ENCODE results near the gene ZNF569. TPM values are rescaled to one million over a fixed set of nuclear protein-coding genes. Genes with fewer than 3 reads are reported as not detected.

Gene ZNF569
- total and polyA plus RNA-seq, 9 donors: 5.6 to 9.3 (median 7.6) TPM

DNA sequence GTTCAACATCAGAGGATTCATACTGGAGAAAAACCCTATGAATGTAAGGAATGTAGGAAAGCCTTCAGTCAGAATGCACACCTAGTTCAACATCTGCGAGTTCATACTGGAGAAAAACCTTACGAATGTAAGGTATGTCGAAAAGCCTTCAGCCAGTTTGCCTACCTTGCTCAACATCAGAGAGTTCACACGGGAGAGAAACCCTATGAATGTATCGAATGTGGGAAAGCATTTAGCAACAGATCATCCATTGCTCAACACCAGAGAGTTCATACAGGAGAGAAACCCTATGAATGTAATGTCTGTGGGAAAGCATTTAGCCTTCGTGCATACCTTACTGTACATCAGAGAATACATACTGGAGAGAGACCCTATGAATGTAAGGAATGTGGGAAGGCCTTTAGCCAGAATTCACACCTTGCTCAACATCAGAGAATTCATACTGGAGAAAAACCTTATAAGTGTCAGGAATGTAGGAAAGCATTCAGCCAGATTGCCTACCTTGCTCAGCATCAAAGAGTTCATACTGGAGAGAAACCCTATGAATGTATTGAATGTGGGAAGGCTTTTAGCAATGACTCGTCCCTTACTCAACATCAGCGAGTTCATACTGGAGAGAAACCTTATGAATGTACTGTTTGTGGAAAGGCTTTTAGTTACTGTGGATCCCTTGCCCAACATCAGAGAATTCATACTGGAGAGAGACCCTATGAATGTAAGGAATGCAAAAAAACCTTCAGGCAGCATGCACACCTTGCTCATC lies 17.3 kb upstream of the ZNF569 start:
- no peaks in the 10 kb centered on the region for H3K27me3 ChIP-seq (ENCODE audit: control insufficient read depth, insufficient read depth, low read length)
- peaks cover 62% of the 10 kb centered on the region for H3K9me3 ChIP-seq (replicated peaks; ENCODE audit: control insufficient read depth, low read depth, low read length)
- 94% methylated on average over 3 of the region's 8 CpGs for WGBS (ENCODE audit: insufficient coverage)
- no peak overlapping the region for H3K27ac ChIP-seq (ENCODE audit: low read length)
- no peak for DNase-seq
- H3K36me3 ChIP-seq (ENCODE audit: control insufficient read depth, insufficient read depth, low read length): peaks cover 24% of the 10 kb centered on the region
- no peaks in the 10 kb centered on the region for H3K4me1 ChIP-seq (ENCODE audit: control insufficient read depth, insufficient read depth, low read length)
- no peak overlapping the region for H3K4me3 ChIP-seq (ENCODE audit: low read length)

DNA sequence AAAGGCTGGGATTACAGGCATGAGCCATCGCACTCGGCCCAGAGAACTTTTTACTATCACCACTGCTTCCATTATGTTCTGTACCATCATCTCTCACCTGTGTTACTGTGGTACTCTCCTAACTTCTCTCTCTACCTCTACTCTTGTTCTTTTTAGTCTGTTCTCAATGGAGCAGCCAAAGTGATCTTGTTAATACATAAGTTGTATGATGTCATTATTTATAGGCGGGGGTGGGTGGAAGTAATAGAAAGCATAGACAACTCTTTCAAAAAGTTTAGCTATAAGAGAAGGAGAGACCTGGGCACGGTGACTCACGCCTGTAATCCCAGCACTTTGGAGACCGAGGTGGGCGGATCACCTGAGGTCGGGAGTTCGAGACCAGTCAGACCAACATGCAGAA lies 4.9 kb upstream of the ZNF569 start:
- Histone ChIP-seq H3K4me3 (ENCODE audit: low read length) (no peak overlapping the region), H3K36me3 (ENCODE audit: control insufficient read depth, insufficient read depth, low read length) (peaks cover 28% of the 10 kb centered on the region), H3K27ac (ENCODE audit: low read length) (no peak overlapping the region), H3K4me1 (ENCODE audit: control insufficient read depth, insufficient read depth, low read length) (peaks cover 10% of the 10 kb centered on the region), H3K27me3 (ENCODE audit: control insufficient read depth, insufficient read depth, low read length) (no peaks in the 10 kb centered on the region), H3K9me3 (replicated peaks; ENCODE audit: control insufficient read depth, low read depth, low read length) (peaks cover 6% of the 10 kb centered on the region)
- WGBS (ENCODE audit: insufficient coverage): 100% methylated on average over 3 of the region's 9 CpGs
- DNase-seq: no peak

DNA sequence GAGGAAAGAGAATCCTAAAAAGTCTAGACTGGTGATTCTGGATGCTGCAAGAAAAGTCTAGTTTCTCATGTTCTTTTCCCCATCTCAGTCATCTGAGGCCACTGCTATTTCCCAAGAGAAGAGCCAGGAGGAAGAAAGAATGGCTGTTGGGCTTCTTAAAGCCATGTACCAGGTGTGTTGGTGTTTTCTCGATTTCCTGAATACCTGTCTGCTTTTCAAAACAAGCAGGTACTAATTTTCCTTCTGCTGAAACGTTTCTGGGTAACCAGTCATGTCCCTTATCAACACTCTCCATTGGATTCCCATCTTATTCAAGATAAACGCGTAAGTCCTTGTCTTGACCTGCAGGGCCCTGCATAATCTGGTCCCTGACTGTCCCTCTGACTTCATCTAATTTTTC lies 3.0 kb upstream of the ZNF569 start:
- no peak for DNase-seq
- Histone ChIP-seq H3K27ac (ENCODE audit: low read length) (no peak overlapping the region), H3K36me3 (ENCODE audit: control insufficient read depth, insufficient read depth, low read length) (peaks cover 11% of the 10 kb centered on the region), H3K4me3 (ENCODE audit: low read length) (no peak overlapping the region), H3K4me1 (ENCODE audit: control insufficient read depth, insufficient read depth, low read length) (peaks cover 14% of the 10 kb centered on the region), H3K9me3 (replicated peaks; ENCODE audit: control insufficient read depth, low read depth, low read length) (peaks cover 3% of the 10 kb centered on the region), H3K27me3 (ENCODE audit: control insufficient read depth, insufficient read depth, low read length) (no peaks in the 10 kb centered on the region)
- 91% methylated on average over 1 of the region's 4 CpGs for WGBS (ENCODE audit: insufficient coverage)

- Histone ChIP-seq H3K27me3 (ENCODE audit: control insufficient read depth, insufficient read depth, low read length) (no peaks in the 10 kb centered on the region), H3K4me1 (ENCODE audit: control insufficient read depth, insufficient read depth, low read length) (peaks cover 14% of the 10 kb centered on the region), H3K36me3 (ENCODE audit: control insufficient read depth, insufficient read depth, low read length) (peaks cover 19% of the 10 kb centered on the region), H3K9me3 (replicated peaks; ENCODE audit: control insufficient read depth, low read depth, low read length) (peaks cover 3% of the 10 kb centered on the region), H3K27ac (ENCODE audit: low read length) (peak within 1 kb of the TSS; percentile 94), H3K4me3 (ENCODE audit: low read length) (peak within 1 kb of the TSS; percentile 83)
- peak; percentile 96 for DNase-seq
- under 1% methylated on average over 59 of the region's 63 CpGs for WGBS (ENCODE audit: insufficient coverage)
Measured at GRCh38 chr19:37468961-37469777, 1.9 kb upstream of the ZNF569 start, which contains the start of gene ZNF570. Gene ZNF570 (plus strand): TSS chr19:37469356. CDS start chr19:37470355, 999 bp downstream.

DNA sequence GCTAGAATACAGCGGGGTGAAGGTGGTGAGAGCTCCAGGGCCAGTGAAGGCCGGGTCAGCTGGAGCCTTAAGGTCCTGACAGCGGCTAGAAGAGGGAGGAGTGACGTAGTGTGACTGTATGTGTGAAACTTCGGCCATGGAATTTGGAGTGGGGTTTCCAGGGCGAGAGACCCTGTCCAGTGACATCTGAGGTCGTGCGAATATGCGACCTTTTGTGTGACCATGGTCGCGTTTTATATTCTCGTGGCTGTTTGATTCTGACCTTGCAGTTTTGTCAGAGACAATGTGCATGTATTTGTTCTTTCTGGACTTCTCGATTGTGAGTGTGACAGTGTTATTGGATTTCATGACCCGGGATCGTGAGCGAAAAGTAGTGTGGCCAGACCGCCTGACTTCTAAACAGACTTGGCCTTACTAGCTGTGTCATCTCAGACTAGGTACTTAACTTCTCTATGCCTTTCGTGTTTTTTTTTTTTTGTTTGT lies 405 bp upstream of the ZNF569 start:
- peak overlapping the region; percentile 98 for H3K27ac ChIP-seq (ENCODE audit: low read length)
- H3K4me3 ChIP-seq (ENCODE audit: low read length): peak overlapping the region; percentile 88
- no peak for DNase-seq
- H3K9me3 ChIP-seq (replicated peaks; ENCODE audit: control insufficient read depth, low read depth, low read length): no peaks in the 10 kb centered on the region
- H3K36me3 ChIP-seq (ENCODE audit: control insufficient read depth, insufficient read depth, low read length): peaks cover 19% of the 10 kb centered on the region
- 35% methylated on average over 16 of the region's 18 CpGs for WGBS (ENCODE audit: insufficient coverage)
- H3K27me3 ChIP-seq (ENCODE audit: control insufficient read depth, insufficient read depth, low read length): no peaks in the 10 kb centered on the region
- H3K4me1 ChIP-seq (ENCODE audit: control insufficient read depth, insufficient read depth, low read length): peaks cover 14% of the 10 kb centered on the region

DNA sequence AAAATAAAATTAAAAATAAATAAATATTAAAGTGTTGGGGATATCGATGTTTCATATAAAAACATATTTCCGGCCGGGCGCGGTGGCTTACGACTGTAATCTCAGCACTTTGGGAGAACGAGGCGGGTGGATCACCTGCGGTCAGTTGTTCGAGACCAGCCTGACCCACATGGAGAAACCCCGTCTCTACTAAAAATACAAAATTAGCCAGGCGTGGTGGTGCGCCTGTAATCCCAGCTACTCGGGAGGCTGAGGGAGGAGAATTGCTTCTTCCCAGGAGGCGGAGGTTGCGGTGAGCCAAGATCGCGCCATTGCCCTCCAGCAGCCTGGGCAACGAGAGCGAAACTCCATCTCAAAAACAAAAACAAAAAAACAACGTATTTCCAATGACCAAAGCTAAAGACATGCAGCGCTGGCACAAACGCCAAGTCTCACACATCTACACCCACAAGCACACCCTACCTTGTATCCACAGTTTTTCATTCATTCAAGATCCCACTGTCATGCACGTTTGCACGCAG lies 907 bp downstream of the ZNF569 start:
- Histone ChIP-seq H3K27me3 (ENCODE audit: control insufficient read depth, insufficient read depth, low read length) (no peaks in the 10 kb centered on the region), H3K36me3 (ENCODE audit: control insufficient read depth, insufficient read depth, low read length) (peaks cover 17% of the 10 kb centered on the region), H3K9me3 (replicated peaks; ENCODE audit: control insufficient read depth, low read depth, low read length) (peaks cover 6% of the 10 kb centered on the region), H3K4me3 (ENCODE audit: low read length) (peak overlapping the region; percentile 88), H3K4me1 (ENCODE audit: control insufficient read depth, insufficient read depth, low read length) (peaks cover 14% of the 10 kb centered on the region), H3K27ac (ENCODE audit: low read length) (peak overlapping the region; percentile 98)
- 35% methylated on average over 16 of the region's 25 CpGs for WGBS (ENCODE audit: insufficient coverage)
- DNase-seq: no peak

- Histone ChIP-seq H3K4me3 (ENCODE audit: low read length) (no peak overlapping the region), H3K4me1 (ENCODE audit: control insufficient read depth, insufficient read depth, low read length) (no peaks in the 10 kb centered on the region), H3K9me3 (replicated peaks; ENCODE audit: control insufficient read depth, low read depth, low read length) (peaks cover 68% of the 10 kb centered on the region), H3K36me3 (ENCODE audit: control insufficient read depth, insufficient read depth, low read length) (peaks cover 12% of the 10 kb centered on the region), H3K27me3 (ENCODE audit: control insufficient read depth, insufficient read depth, low read length) (no peaks in the 10 kb centered on the region), H3K27ac (ENCODE audit: low read length) (no peak overlapping the region)
- WGBS (ENCODE audit: insufficient coverage): no CpG with 5 or more reads among the region's 4 CpGs
- DNase-seq: no peak
Measured at GRCh38 chr19:37452500-37453245, 14.6 kb downstream of the ZNF569 start.

GRCh38 chr19:37413313-37414084 lies 53.7 kb downstream of the ZNF569 start:
- H3K36me3 ChIP-seq (ENCODE audit: control insufficient read depth, insufficient read depth, low read length): peaks cover 7% of the 10 kb centered on the region

GRCh38 chr19:37412700-37413099 lies 54.5 kb downstream of the ZNF569 start:
- peaks cover 7% of the 10 kb centered on the region for H3K36me3 ChIP-seq (ENCODE audit: control insufficient read depth, insufficient read depth, low read length)
- no CpG with 5 or more reads among the region's 2 CpGs for WGBS (ENCODE audit: insufficient coverage)

More at GRCh38 chr19:37413313-37414084, 53.7 kb downstream of the ZNF569 start:
- no CpG with 5 or more reads among the region's 1 CpG for WGBS (ENCODE audit: insufficient coverage)
- Histone ChIP-seq H3K9me3 (replicated peaks; ENCODE audit: control insufficient read depth, low read depth, low read length) (peaks cover 54% of the 10 kb centered on the region), H3K27ac (ENCODE audit: low read length) (no peak overlapping the region), H3K4me1 (ENCODE audit: control insufficient read depth, insufficient read depth, low read length) (no peaks in the 10 kb centered on the region), H3K4me3 (ENCODE audit: low read length) (no peak overlapping the region), H3K27me3 (ENCODE audit: control insufficient read depth, insufficient read depth, low read length) (no peaks in the 10 kb centered on the region)
- DNase-seq: no peak

More at GRCh38 chr19:37412700-37413099, 54.5 kb downstream of the ZNF569 start:
- H3K27ac ChIP-seq (ENCODE audit: low read length): no peak overlapping the region
- H3K4me1 ChIP-seq (ENCODE audit: control insufficient read depth, insufficient read depth, low read length): no peaks in the 10 kb centered on the region
- no peaks in the 10 kb centered on the region for H3K27me3 ChIP-seq (ENCODE audit: control insufficient read depth, insufficient read depth, low read length)
- peaks cover 57% of the 10 kb centered on the region for H3K9me3 ChIP-seq (replicated peaks; ENCODE audit: control insufficient read depth, low read depth, low read length)
- DNase-seq: no peak
- H3K4me3 ChIP-seq (ENCODE audit: low read length): no peak overlapping the region
